Right renal cortex interstitium (tissue), 3 donors: ENCODE measurements around the gene CXCR1. TPM values are rescaled to one million over a fixed set of nuclear protein-coding genes. Genes with fewer than 3 reads are reported as not detected.

Experiments used
- polyA plus RNA-seq, 3 donors: library from polyadenylated mRNA; unstranded; fragments of 120-200 nt; gene quantifications; one replicate each; pipeline ENCODE4 v1.2.1, GENCODE V29; 2013; ENCODE audit not compliant: insufficient read length in 3 of 3

Gene CXCR1
- polyA plus RNA-seq, 3 donors = not detected

Other genes starting within 250 kb of the CXCR1 start
- 10 to 100 TPM; 55.2 to 58.0 (median 56.0) TPM for gene TNS1, start 164.0 kb downstream of the CXCR1 start, polyA plus RNA-seq
- under 1 TPM; 0.08 to 0.24 (median 0.24) TPM for gene RUFY4, start 97.7 kb downstream of the CXCR1 start, polyA plus RNA-seq
- under 1 TPM; 0.08 to 0.28 (median 0.15) TPM for gene CXCR2, start 40.9 kb downstream of the CXCR1 start, polyA plus RNA-seq
- gene ARPC2, start 50.2 kb upstream of the CXCR1 start, polyA plus RNA-seq = 100 to 1,000 TPM; 255 to 260 (median 256) TPM
- gene GPBAR1, start 94.1 kb upstream of the CXCR1 start, polyA plus RNA-seq = 1 to 10 TPM; 1.6 to 2.5 (median 1.8) TPM
- gene AAMP, start 103.2 kb upstream of the CXCR1 start, polyA plus RNA-seq = 100 to 1,000 TPM; 124 to 147 (median 128) TPM
- 10 to 100 TPM; 89.9 to 98.8 (median 89.9) TPM for gene PNKD, start 103.6 kb upstream of the CXCR1 start, polyA plus RNA-seq
- 100 to 1,000 TPM in 1 of 3 donors, 10 to 100 TPM in 2; 90.0 to 103 (median 96.6) TPM for gene TMBIM1, start 125.5 kb upstream of the CXCR1 start, polyA plus RNA-seq
- 1 to 10 TPM; 4.7 to 5.8 (median 5.1) TPM for gene CATIP, start 189.9 kb upstream of the CXCR1 start, polyA plus RNA-seq
- under 1 TPM; 0.56 to 0.98 (median 0.68) TPM for gene SLC11A1, start 215.3 kb upstream of the CXCR1 start, polyA plus RNA-seq
- gene CTDSP1, start 232.9 kb upstream of the CXCR1 start, polyA plus RNA-seq = 100 to 1,000 TPM; 124 to 134 (median 127) TPM